NK-92 (cell line): Measurements from ENCODE around the gene PSME4.
"Not testable (repeated sequence)": the region's sequence is repeated elsewhere in the genome, so short reads cannot be mapped to it uniquely, and the experiment has no call there.

Experiments used
- DNase-seq: peaks from one replicate; lab custom pipeline; 2025; ENCODE audit not compliant: unreplicated experiment; lab: John Stamatoyannopoulos, UW

PSME4 gene

DNA sequence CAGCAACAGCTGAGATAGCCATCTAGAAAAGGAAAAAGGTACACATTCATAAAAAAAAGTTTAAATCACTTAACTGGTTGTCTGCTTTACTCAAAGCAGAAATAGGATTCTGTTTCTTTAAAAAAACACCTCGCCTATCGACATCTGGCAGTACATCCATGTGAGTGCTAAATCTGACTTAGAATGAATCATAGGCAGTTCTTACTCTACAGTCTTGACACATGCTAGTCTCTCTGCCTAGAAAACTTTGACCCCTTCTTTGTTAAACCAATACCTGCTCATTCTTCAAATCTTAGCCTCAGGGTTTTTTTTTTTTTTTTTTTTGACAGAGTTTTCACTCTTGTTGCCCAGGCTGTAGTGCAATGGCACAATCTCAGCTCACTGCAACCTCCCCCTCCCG is 73.9 kb downstream of the PSME4 start:
- DNase-seq: no peak

DNA sequence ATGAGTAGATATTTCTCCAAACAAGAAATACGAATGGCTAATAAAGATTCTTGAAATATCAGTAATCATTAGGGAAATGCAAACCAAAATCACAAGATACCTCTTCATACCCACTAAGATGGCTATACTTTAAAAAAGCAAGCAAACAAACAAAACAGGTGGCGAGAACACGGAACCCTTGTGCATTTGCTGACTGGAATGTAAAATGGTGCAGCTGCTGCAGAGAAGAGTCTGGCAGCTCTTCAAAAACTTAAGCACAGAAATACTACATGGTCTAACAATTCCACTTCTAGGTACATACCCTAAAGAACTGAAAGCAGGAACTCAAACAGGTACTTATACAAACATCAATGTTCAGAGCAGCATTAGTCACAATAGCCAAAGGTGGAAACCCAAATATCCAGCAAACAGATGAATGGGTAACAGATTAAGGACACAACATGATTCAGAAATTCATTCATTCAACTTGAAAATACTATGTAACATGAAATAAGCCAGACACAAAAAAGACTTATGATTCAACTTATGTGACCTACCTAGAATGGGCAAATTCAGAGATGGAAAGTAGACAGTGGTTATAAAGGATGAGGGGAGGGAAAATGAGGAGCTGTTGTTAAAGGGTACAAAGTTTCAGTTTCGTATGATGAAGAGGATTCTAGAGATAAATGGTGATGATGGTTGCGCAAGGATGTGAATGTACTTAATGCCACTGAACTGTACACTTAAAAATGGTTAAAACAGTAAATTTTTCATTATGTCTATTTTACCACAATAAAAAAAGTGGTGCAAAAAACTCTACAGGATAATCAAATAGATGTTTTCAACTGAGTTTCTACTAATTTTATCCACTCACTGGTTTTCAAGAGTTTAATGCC is 84.2 kb downstream of the PSME4 start:
- DNase-seq: no peak

DNA sequence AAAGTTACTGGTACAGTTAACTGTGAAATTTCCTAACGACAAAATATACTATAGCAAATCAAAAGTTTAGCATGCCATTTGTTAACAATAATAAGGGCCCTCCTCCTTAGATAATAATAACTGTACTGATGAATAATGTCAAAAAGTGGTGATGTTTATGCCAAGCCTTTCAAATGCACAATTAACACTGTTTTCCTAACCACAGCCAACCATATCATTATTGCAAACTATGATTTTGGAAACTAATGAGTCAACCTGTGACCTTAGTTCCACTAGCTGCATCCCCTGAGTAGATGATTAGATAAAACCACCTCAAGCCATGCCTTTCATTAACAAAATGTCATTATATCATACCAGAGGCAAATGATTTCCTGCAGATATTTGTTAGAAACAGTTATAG is 85.9 kb downstream of the PSME4 start:
- DNase-seq: no peak

DNA sequence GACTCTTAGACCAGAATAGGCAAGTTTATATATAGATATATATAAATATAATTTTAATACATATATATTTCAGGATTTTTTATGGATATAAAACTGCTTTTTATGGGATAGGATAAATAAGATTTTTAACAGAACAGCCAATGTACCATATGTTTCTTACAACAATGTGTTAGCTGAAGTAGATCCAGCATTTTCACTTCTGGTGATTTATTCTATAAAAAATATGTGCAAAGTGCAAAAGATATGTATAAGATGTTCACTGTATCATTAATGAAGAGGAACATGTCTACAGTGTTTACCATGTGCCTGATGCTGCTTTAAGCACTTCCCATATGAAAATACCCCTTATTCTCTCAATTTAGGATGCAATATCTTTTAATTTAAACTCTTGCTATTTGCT is 88.8 kb downstream of the PSME4 start:
- no peak for DNase-seq

DNA sequence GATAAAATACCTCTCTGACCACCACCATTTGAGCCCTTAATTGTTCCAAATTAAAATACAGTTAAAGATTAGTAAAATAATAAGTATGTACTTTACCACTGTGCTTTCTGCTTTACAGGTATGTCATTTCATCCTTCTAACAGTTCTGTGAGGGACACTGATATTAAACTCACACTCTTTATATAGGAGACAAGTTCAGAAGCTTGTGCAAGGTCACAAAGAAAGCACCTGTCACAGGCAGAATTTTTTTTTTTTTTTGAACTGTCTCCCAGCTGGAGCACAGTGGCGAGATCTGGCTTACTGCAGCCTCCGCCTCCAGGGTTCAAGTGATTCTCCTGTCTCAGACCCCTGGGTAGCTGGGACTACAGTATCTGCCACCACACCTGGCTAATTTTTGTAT is 89.4 kb downstream of the PSME4 start:
- DNase-seq: no peak

DNA sequence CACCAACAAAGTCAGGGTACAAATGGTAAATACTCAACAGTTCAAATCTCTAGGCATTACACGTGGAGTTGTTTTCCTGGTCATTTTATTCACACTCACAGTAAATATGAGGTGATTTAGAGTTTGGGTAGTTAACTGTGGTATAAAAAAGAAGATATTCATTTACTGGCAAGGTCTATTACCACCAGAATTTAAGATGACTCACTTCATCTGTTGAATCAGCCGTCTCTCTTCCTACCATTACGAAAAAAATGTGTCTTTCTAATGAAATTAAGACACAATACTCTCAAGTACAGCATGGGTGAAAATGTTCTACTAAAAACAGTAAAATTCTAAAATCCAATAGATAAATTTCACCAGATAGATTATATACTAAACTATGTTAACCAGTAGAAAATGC is 90.0 kb downstream of the PSME4 start:
- DNase-seq: no peak

DNA sequence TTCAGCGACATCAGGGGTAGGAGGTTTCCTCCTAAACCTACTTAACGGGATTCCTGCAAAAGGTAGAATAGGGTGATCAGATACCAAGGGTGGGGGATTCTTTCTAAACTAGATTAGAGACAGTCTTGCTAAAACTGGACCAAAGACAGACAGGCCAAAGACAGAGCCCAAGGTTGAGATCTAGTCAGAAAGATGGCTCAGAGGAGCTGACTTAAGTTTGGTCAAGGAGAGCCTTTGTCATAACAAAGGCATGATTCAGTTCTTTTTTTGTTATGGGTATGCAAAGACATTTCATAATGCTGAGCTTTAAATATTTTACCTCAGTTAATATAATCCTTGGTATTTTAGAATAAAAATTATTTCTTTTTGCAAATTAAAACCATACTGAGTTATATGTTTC is 93.2 kb downstream of the PSME4 start:
- DNase-seq: no peak

DNA sequence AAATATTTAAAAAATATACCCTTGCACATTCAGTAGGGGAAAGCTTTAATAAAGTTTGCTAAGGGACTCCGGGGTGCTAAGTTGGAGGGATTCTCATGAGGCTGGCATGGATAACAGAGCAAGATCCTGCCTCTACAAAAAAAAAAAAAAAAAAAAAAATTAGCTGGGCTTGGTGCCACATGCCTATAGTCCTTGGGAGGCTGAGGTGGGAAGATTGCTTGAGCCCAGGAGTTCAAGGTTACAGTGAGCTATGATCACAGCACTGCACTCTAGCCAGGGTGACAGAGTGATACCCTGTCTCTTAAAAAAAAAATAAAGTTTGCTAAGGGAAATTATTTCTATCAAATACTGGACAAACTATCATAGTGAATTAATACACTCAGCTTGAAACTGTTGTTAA is 93.7 kb downstream of the PSME4 start:
- DNase-seq: no peak

DNA sequence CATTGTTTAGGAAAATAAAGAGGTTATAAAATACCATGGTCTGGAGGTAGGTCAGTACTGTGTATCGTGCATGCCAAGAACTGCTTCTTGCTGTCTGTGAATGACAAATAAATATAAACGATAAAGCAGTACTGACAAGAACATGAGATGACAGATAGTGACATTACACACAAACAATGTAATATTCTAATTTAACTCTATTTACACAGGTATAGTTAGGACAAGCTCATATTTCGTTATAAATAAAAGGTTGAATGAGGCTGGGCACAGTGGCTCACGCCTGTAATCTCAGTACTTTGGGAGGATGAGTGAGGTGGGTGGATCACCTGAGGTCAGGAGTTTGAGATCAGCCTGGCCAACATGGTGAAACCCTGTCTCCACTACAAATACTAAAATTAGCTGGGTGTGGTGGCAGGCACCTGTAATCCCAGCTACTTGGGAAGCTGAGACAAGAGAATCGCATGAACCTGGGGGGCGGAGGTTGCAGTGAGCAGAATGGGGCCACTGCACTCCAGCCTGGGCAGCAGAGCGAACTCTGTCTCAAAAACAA is 96.3 kb downstream of the PSME4 start:
- no peak for DNase-seq

DNA sequence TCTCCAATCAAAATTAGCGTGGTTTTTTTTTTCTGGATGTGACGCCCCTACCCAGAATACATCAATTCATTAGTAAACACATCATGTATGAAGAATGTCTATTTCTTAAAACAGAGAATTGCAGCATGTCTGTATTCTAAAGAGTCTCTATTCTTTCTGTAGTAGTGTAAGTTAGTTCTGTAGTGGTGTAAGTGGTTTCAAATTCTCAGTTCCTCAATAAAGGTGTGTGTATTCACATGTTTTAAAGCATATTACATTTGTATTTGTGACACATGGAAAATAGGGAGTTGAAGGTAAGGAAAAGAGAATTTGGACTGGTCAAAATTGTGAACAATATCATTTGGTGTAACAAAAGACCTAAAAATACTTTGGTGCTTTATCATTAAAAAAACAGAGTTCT is 103.0 kb downstream of the PSME4 start:
- no peak for DNase-seq

DNA sequence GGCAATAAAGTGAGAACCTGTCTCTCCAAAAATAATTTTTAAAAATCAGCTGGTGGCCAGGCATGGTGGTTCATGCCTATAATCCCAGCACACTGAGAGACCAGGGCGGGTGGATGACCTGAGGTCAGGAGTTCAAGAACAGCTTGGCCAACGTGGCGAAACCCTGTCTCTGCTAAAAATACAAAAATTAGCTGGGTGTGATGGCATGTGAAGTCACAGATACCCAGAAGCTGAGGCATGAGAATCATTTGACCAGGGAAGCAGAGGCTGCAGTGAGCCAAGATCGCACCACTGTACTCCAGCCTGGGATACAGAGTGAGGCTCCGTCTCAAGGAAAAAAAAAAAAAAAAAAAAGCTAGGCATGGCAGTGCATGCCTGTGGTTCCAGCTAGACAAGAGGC is 103.6 kb downstream of the PSME4 start:
- no peak for DNase-seq

DNA sequence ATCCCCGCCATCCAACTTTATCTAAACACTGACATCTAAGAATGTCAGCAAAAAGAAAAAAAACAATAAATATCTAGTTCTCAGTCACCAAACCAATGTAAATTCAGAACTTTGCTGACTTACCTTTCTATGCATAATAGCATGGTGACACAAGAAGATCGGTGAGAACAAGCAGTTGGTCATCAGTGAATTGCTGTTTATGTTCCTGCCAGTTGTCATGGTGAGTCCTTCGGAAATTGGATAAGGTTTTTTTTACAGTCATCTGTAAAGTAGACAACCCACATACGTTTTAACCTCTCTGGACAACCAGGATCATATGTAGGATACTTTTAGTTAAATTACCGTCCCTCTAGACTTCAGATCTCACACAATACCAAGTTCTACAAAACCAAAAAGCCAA is 104.8 kb downstream of the PSME4 start:
- no peak for DNase-seq

DNA sequence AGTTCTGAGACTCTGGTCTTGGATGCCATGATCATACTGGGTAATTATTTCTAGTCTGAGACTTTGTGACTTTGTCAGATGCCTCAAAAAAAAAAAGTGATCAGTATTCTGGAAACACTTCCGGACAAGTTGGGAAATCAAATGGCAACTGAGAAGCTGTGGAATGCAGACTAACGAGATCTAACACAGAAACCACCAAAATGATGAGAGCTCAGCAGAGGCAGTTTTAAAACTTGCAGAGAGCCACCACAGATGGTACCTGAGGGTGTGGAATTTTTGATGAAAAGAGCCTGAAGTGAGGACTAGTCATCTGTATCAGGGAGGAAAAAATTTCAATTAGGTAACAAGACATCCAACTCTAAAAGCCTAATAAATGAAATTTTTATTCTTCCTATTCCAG is 105.5 kb downstream of the PSME4 start:
- no peak for DNase-seq

DNA sequence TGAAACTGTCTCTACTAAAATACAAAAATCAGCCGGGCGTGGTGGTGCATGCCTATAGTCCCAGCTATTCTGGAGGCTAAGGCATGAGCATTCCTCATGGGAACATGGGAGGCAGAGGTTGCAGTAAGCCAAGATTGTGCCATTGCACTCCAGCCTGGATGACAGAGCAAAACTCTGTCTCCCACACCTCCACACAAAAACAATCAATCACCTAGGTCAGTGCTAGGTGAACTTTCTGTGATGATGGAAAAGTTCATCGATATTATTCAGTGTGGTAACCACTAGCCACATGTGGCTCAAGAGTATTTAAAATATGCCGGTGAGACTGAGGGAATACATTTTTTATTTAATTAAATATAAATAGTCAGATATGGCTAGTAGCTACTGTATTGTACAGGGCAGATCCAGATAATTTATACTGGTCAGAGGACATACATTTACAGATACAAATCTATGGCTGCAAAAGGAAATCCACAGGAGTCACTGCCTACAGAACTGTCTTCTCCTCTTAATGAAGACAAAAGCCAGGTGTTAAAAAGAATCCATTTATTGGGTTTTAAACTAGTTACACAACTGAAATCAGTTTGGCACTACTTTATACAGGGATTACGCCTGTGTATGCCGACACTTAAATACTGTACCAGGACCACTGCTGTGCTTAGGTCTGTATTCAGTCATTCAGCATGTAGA is 107.1 kb downstream of the PSME4 start:
- DNase-seq: no peak

DNA sequence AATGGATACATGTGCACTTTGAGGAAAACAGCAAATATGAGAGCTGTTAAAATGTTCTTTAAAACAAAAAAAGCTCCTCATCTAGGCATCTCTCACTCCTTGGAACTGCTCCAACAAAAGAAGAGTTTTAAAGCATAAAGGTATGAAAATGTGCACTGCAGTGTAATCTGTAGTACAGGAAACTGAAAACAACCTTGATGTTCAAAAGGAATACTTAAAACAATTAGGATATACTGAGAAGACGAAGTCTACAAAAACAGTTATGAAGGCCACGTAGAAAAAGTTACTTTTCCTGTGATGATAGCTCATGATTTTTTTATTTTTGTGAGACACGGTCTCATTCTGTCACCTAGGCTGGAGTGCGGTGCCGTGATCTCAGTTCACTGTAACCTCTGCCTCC is 109.0 kb downstream of the PSME4 start:
- no peak for DNase-seq

DNA sequence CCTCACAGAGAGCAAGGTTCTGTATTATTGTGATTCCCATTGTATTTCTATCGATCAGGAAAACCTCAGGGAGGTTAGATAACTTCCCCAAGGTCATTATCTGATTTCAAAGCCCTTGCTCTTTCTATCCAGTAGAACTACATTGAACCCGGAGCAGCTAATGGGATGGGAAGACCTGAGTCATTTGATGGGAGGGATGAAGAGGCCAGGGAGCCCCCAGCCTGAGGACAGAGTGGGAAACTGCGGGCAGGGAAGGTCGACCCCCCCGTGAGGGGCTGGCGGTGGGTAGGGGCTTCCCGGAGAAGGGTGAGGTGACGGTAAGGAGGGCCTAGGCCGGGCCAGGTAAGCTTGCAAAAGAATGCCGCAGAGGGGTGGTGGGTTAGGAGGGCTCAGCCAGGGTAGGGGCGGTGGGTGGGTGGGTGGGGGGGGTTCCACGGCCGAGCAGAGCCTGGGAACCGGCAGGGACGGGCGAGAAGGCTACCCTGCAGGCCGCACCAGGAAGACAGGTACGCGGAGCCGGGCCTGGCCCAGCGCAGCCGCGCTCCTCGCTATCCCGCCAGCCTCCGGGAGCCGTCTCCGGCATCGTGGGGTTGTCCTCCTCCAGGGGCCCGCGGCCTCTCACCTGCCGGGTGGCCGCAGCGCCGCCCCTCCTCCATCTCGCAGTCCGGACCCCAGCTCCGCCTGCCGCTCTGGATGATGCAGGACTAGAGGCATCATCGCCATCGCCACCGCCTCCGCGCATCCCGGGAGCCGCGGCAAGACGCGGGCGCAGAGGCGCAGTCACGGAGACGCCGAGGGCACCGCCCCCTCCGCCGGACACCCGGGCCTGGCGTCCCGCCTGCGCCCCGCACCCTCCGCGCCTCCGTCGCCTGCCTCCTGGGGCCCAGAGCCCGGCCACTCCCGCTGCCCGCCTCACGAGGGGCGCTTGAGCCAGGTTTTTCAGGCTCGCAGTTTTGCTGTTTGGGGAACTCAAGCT is 111.3 kb downstream of the PSME4 start, which contains the start of gene GPR75:
TSS of gene GPR75 (minus strand) at position 762 of the 976 bp plus-strand sequence. CDS start 5,211 bp downstream, outside the sequence.
- no peak for DNase-seq

DNA sequence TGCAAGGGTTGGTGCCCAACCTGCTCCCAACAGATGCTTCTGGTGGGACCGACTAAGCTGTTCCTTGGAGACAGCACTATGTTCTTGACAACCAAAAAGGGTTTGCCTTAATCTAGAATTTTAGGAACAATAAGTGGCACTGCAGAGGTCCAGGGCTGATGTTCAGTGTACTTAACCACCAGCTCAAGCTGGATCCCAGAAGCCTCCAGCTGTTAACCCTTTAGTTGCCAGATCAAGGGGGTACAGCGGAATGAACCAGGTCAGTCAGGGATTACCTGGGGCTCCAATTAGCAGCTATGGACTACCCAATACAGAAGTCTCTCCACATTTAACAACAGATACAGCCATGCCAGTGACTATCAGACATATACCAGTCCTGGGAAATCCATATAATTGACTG is 114.5 kb downstream of the PSME4 start:
- DNase-seq: no peak

DNA sequence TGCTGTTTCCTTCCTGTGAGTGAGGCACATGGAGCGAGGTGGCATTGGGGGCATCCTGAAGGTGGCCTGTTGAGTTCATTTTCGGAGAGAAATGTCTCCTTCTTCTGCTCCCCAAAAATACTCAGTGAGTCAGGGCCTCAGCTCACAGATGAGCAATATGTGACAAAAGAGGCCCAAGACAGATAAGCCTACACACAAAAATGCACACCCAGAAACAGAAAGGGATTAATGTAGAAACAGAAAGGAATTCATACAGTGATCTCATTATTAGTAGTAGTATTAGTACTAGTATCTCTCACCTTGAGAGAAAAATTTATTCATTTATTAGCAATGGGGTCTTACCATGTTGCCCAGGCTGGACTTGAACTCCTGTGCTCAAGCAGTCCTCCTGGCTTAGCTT is 116.1 kb downstream of the PSME4 start:
- DNase-seq: no peak

DNA sequence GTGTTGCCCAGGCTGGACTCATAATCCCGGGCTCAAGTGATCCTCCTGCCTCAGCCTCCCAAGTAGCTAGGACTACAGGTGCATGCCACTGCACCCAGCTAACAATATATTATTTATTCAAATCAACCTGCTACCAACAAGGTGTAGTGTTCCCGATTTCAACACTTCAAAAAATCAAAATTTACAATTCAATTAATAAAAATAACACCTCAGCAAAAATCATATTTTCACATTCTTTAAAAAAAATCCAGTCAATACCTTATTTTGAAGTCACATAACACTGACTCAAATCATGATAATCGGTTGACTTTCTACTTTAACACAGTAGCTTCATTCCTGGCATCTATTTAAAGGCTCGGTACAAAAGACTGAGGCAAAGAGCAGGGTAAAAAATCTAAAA is 118.3 kb downstream of the PSME4 start:
- DNase-seq: no peak

DNA sequence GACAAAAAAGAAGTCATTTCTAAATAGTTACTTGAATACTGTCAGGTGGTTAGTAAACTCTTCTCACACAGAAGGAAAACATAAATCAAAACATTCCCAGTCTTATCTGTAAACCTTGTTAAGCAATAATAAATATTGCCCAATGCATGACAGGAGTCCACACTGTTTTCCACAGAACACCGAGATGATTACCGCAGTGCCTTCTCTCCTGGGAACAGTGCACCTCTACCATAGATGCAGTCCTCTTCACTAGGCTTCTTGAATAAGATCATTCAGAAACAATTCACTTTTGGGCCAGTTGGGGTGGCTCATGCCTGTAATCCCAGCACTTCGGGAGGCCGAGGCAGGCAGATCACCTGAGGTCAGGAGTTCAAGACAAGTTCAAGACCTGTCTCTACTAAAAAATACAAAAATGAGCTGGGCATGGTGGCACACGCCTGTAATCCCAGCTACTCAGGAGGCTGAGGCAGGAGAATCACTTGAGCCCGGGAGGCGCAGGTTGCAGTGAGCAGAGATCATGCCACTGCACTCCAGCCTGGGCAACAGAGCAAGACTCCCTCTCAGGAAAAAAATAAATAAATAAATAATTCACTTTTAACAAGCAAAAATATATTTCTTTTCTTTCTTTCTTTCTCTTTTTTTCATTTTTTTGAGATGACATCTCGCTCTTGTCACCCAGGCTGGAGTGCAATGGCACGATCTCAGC is 119.6 kb downstream of the PSME4 start:
- not testable (repeated sequence) for DNase-seq
